ENCODE data around the gene GLTPD2.

- no peak for TF ChIP-seq CTCF (IDR thresholded peaks at IDR 0.05; ENCODE audit: low read depth, low read length)
- no peak for TF ChIP-seq POLR2A (IDR thresholded peaks at IDR 0.05; ENCODE audit: extremely low read depth, insufficient read length)
- no peak for TF ChIP-seq MAX (IDR thresholded peaks at IDR 0.05; ENCODE audit: low read depth, low read length)
Measured at GRCh38 chr17:4827399-4827798, 38.6 kb downstream of the GLTPD2 start.

All from NB4 (cell line).